PC-9 (cell line): ENCODE results near the gene SNAP47.

Experiments used
- EZH2 ChIP-seq: fragments of 200-600 bp; sonication (generic); IDR thresholded peaks from 2 replicates; pipeline ENCODE4 v1.8.0; 2017; ENCODE audit warnings: antibody characterized with exemption, low read depth
- TF ChIP-seq, protein P1 (sequence below): fragments of 200-600 bp; sonication (generic); conservative IDR thresholded peaks from 2 replicates; pipeline ENCODE4 v1.6.1; 2017; ENCODE audit warnings: mixed run types, antibody characterized with exemption, mild to moderate bottlenecking, moderate library complexity

DNA sequence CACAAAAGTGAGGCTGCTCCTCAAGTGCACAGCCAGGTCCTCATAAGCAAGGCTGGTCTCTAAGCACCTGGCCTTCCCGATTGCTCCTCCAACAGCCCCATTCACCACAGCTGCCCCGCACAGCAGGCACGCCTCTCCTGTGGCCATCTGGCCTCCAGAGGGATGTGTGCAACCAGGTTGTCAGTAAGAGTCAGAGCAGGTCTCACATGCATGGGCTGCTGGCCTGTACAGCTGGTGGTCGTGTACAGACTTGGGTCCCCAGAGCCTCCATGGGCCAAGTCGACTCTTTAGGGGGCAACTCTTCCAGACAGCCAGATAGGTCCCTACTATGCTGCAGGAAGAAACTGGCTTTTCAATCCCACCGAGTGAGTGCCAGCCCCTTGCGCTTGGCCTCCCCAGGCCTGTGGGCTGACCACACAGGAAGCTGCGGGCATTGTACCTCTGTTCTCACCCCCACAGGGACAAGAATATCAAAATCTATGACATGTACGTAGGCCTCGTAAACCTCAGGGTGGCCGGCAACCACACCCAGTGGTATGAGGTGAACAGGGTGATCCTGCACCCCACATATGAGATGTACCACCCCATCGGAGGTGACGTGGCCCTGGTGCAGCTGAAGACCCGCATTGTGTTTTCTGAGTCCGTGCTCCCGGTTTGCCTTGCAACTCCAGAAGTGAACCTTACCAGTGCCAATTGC, 81.7 kb downstream of the SNAP47 start:
- TF ChIP-seq, protein P1, sequence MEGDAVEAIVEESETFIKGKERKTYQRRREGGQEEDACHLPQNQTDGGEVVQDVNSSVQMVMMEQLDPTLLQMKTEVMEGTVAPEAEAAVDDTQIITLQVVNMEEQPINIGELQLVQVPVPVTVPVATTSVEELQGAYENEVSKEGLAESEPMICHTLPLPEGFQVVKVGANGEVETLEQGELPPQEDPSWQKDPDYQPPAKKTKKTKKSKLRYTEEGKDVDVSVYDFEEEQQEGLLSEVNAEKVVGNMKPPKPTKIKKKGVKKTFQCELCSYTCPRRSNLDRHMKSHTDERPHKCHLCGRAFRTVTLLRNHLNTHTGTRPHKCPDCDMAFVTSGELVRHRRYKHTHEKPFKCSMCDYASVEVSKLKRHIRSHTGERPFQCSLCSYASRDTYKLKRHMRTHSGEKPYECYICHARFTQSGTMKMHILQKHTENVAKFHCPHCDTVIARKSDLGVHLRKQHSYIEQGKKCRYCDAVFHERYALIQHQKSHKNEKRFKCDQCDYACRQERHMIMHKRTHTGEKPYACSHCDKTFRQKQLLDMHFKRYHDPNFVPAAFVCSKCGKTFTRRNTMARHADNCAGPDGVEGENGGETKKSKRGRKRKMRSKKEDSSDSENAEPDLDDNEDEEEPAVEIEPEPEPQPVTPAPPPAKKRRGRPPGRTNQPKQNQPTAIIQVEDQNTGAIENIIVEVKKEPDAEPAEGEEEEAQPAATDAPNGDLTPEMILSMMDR = no peak
- TF ChIP-seq EZH2 = no peak
